ENCODE results near the gene ST6GALNAC4. TPM values are rescaled to one million over a fixed set of nuclear protein-coding genes. Genes with fewer than 3 reads are reported as not detected.

Gene ST6GALNAC4
- total and polyA plus RNA-seq, 9 of the 15 experiments (the other 6 are each of a cell fraction or from before 2014, with no cell fraction given) = 2.6 to 43.1 (median 15.4) TPM

GRCh38 chr9:127865645-127866464 is 51.0 kb downstream of the ST6GALNAC4 start:
- peak overlapping the region; percentile 64; the same call in 2 of the 3 replicates for H3K27ac ChIP-seq (ENCODE audit: extremely low read depth, low read depth, low read length)
- in situ Hi-C loops (cut with MboI) (no loop called here), intact Hi-C loops (cut with micrococcal nuclease) (loop anchor here (1.0 to 5.0 kb wide), 2 partner anchors 51 to 102 kb away; partner anchors contain the start of gene ST6GALNAC4)
- no peak for DNase-seq (ENCODE audit: extremely low read depth in 1 of 4, low spot score in 3 of 4)
- H3K4me1 ChIP-seq (replicated peaks in 1 of 2; ENCODE audit: control insufficient read depth in 2 of 2, insufficient read depth in 2 of 2, low read length in 2 of 2) = peaks cover 40 to 75% of the 10 kb centered on the region in 2 experiments
- no peak for ATAC-seq
- H3K27me3 ChIP-seq (ENCODE audit: control insufficient read depth in 2 of 2, insufficient read depth in 2 of 2, low read length in 2 of 2) = no peaks in the 10 kb centered on the region
- WGBS (ENCODE audit: insufficient coverage, low coverage, missing lambda C conversion rate) = 59% methylated on average over 16 of the region's 19 CpGs
- FAIRE-seq = peak; percentile 11
- CTCF ChIA-PET (ENCODE audit: low intra/inter-chr PET ratio) = interaction anchor here (0.5 kb wide), 1 partner anchor 130 kb away, joined by 3 read pairs; no protein-coding TSS in a partner anchor
- POLR2A ChIA-PET = interaction anchor here (1.1 to 2.3 kb wide), 2 partner anchors 11 to 73 kb away, joined by 3 to 6 read pairs; partner anchors contain the start of gene AK1
- BruUV-seq (replicated peaks) = no TSS peak
- peak overlapping the region; percentile 4; the same call in 1 of the 2 replicates for H3K4me2 ChIP-seq (ENCODE audit: insufficient read depth, low read length)
- H3K9me3 ChIP-seq (replicated peaks; ENCODE audit: control insufficient read depth, insufficient read depth, low read depth, low read length) = no peaks in the 10 kb centered on the region
- no peaks in the 10 kb centered on the region for H3K79me2 ChIP-seq (ENCODE audit: control insufficient read depth, insufficient read depth, low read length)
- H2AFZ ChIP-seq (ENCODE audit: low read depth, low read length) = peak overlapping the region; percentile 90; the same call in 1 of the 2 replicates
- no peak overlapping the region for H3K4me3 ChIP-seq
- H3K36me3 ChIP-seq (ENCODE audit: control insufficient read depth, insufficient read depth, low read length) = peaks cover 17% of the 10 kb centered on the region; the same call in 2 of the 3 replicates
- H4K20me1 ChIP-seq (replicated peaks; ENCODE audit: control insufficient read depth, insufficient read depth, low read length) = no peaks in the 10 kb centered on the region
- peak overlapping the region in 1 of 2 experiments; percentile 1; a peak in 1 of 4 replicates for H3K9ac ChIP-seq (ENCODE audit: insufficient read depth in 1 of 2, low read depth in 2 of 2, low read length in 2 of 2)
- H3K9me1 ChIP-seq (ENCODE audit: control insufficient read depth, insufficient read depth, low read length) = peaks cover 1% of the 10 kb centered on the region
- TF ChIP-seq TAL1 (IDR thresholded peaks at IDR 0.05) (peak; percentile 16; the same call in 1 of the 2 replicates), ZNF24 (IDR thresholded peaks at IDR 0.05) (no peak), PHF8 (IDR thresholded peaks at IDR 0.05; ENCODE audit: borderline replicate concordance, low read length) (no peak), HMG20A (CRISPR knock-in tag; conservative IDR thresholded peaks at IDR 0.05) (no peak), ZNF655 (CRISPR knock-in tag; IDR thresholded peaks at IDR 0.05) (no peak), HMBOX1 (IDR thresholded peaks at IDR 0.05) (no peak)
- TF ChIP-seq, protein P1, sequence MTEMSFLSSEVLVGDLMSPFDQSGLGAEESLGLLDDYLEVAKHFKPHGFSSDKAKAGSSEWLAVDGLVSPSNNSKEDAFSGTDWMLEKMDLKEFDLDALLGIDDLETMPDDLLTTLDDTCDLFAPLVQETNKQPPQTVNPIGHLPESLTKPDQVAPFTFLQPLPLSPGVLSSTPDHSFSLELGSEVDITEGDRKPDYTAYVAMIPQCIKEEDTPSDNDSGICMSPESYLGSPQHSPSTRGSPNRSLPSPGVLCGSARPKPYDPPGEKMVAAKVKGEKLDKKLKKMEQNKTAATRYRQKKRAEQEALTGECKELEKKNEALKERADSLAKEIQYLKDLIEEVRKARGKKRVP (CRISPR knock-in tag; IDR thresholded peaks at IDR 0.05) = no peak
- TF ChIP-seq, protein P2, sequence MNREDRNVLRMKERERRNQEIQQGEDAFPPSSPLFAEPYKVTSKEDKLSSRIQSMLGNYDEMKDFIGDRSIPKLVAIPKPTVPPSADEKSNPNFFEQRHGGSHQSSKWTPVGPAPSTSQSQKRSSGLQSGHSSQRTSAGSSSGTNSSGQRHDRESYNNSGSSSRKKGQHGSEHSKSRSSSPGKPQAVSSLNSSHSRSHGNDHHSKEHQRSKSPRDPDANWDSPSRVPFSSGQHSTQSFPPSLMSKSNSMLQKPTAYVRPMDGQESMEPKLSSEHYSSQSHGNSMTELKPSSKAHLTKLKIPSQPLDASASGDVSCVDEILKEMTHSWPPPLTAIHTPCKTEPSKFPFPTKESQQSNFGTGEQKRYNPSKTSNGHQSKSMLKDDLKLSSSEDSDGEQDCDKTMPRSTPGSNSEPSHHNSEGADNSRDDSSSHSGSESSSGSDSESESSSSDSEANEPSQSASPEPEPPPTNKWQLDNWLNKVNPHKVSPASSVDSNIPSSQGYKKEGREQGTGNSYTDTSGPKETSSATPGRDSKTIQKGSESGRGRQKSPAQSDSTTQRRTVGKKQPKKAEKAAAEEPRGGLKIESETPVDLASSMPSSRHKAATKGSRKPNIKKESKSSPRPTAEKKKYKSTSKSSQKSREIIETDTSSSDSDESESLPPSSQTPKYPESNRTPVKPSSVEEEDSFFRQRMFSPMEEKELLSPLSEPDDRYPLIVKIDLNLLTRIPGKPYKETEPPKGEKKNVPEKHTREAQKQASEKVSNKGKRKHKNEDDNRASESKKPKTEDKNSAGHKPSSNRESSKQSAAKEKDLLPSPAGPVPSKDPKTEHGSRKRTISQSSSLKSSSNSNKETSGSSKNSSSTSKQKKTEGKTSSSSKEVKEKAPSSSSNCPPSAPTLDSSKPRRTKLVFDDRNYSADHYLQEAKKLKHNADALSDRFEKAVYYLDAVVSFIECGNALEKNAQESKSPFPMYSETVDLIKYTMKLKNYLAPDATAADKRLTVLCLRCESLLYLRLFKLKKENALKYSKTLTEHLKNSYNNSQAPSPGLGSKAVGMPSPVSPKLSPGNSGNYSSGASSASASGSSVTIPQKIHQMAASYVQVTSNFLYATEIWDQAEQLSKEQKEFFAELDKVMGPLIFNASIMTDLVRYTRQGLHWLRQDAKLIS (CRISPR knock-in tag; IDR thresholded peaks at IDR 0.05) = no peak
- TF ChIP-seq, protein P3, sequence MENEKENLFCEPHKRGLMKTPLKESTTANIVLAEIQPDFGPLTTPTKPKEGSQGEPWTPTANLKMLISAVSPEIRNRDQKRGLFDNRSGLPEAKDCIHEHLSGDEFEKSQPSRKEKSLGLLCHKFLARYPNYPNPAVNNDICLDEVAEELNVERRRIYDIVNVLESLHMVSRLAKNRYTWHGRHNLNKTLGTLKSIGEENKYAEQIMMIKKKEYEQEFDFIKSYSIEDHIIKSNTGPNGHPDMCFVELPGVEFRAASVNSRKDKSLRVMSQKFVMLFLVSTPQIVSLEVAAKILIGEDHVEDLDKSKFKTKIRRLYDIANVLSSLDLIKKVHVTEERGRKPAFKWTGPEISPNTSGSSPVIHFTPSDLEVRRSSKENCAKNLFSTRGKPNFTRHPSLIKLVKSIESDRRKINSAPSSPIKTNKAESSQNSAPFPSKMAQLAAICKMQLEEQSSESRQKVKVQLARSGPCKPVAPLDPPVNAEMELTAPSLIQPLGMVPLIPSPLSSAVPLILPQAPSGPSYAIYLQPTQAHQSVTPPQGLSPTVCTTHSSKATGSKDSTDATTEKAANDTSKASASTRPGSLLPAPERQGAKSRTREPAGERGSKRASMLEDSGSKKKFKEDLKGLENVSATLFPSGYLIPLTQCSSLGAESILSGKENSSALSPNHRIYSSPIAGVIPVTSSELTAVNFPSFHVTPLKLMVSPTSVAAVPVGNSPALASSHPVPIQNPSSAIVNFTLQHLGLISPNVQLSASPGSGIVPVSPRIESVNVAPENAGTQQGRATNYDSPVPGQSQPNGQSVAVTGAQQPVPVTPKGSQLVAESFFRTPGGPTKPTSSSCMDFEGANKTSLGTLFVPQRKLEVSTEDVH (IDR thresholded peaks at IDR 0.05; ENCODE audit: low read depth, partially characterized antibody) = no peak
